T-helper 17 cell (primary cell): ENCODE measurements around the gene PLXNA2. TPM values are rescaled to one million over a fixed set of nuclear protein-coding genes. Genes with fewer than 3 reads are reported as not detected.

Source experiments
- ATAC-seq: fragments of 150-1000 bp; cut with Tn5 transposase; 2 replicates; pipeline ENCODE4 v1.10.0; 2021; ENCODE audit warnings: mild to moderate bottlenecking, moderate library complexity
- DNase-seq, 3 donors: peaks; one replicate each; pipeline versions ENCODE4 v3.0.0 to v3.0.0-alpha.2; 2020 to 2021
- H3K9me3 ChIP-seq: one replicate; pipeline ENCODE4 v1.7.0; 2013; ENCODE audit warnings: low read length, mild to moderate bottlenecking; ENCODE audit not compliant: control insufficient read depth, poor library complexity, severe bottlenecking
- H3K27ac Mint-ChIP-seq: one replicate; pipeline ENCODE4 v1.8.0; 2022; ENCODE audit warnings: mild to moderate bottlenecking, moderate library complexity, mixed read lengths
- H3K27me3 Mint-ChIP-seq: one replicate; pipeline ENCODE4 v1.8.0; 2022; ENCODE audit warnings: mixed read lengths
- H3K36me3 Mint-ChIP-seq: one replicate; pipeline ENCODE4 v1.8.0; 2022; ENCODE audit warnings: low read depth, mixed read lengths
- H3K4me1 Mint-ChIP-seq: one replicate; pipeline ENCODE4 v1.8.0; 2022; ENCODE audit warnings: mild to moderate bottlenecking, mixed read lengths
- H3K4me3 Mint-ChIP-seq: one replicate; pipeline ENCODE4 v1.8.0; 2022; ENCODE audit warnings: mild to moderate bottlenecking, moderate library complexity, mixed read lengths
- total RNA-seq, 4 donors: library from RNA in 2 of 4; stranded (reverse) in 2 of 4; gene quantifications; one replicate each; pipeline ENCODE4 v1.2.3 and lab custom pipeline; 2022 to 2026

Gene PLXNA2
- total RNA-seq, 2 donors from 2014 or later = 1.0 to 2.2 TPM

GRCh38 chr1:208003241-208003640, 240.9 kb downstream of the PLXNA2 start:
- H3K36me3 Mint-ChIP-seq = no peaks in the 10 kb centered on the region
- DNase-seq = no peak
- no peaks in the 10 kb centered on the region for H3K9me3 ChIP-seq
- no peak overlapping the region for H3K4me3 Mint-ChIP-seq
- H3K27me3 Mint-ChIP-seq = peaks cover 36% of the 10 kb centered on the region
- H3K27ac Mint-ChIP-seq = no peak overlapping the region
- no peak for ATAC-seq
- H3K4me1 Mint-ChIP-seq = peaks cover 9% of the 10 kb centered on the region

GRCh38 chr1:208002672-208003071, 241.5 kb downstream of the PLXNA2 start:
- Mint-ChIP-seq H3K36me3 (no peaks in the 10 kb centered on the region), H3K27ac (no peak overlapping the region), H3K27me3 (peaks cover 35% of the 10 kb centered on the region), H3K4me1 (peaks cover 9% of the 10 kb centered on the region), H3K4me3 (no peak overlapping the region)
- DNase-seq (no peak), ATAC-seq (no peak)
- no peaks in the 10 kb centered on the region for H3K9me3 ChIP-seq

DNA sequence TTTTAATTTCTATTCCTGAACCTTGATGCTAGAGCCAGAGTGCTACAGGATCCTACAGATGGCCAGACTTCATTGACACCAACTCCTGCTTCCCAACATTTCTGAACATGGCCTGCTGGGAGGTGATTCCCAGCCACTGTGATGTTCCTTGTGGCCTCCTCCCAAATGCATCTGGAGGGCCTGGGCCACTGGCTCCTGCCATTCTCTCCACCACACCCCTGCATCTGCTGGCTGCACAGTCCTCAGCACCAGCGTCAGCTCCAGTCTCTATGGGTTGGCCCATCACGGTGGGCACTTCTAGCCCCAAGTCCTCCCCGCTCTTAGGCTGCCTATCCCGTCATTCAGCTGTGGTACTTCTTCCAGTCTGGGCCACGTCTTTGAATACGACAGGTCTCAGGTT, 242.1 kb downstream of the PLXNA2 start:
- H3K9me3 ChIP-seq = no peaks in the 10 kb centered on the region
- Mint-ChIP-seq H3K27me3 (peaks cover 35% of the 10 kb centered on the region), H3K27ac (no peak overlapping the region), H3K4me1 (peaks cover 9% of the 10 kb centered on the region), H3K4me3 (no peak overlapping the region), H3K36me3 (no peaks in the 10 kb centered on the region)
- DNase-seq (no peak), ATAC-seq (no peak)

DNA sequence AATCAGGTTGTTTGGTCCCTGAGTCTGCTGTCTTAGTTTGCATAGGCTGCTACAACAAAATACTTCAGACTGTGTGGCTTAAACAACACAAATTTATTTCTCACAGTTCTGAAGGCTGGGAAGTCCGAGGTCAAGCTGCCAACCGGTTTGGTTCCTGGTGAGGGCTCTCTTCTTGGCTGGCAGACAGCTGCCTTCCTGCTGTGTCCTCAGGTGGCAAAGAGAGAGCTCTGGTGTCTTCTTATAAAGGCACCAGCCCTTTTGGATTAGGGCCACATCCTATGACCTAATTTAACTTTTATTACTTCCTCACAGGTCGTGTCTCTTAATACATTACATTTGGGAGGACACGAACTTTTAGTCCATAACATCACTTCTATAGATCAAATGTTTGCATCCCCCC, 243.7 kb downstream of the PLXNA2 start:
- no peaks in the 10 kb centered on the region for H3K9me3 ChIP-seq
- Mint-ChIP-seq H3K4me3 (no peak overlapping the region), H3K27me3 (peaks cover 41% of the 10 kb centered on the region), H3K27ac (no peak overlapping the region), H3K36me3 (no peaks in the 10 kb centered on the region), H3K4me1 (peaks cover 9% of the 10 kb centered on the region)
- ATAC-seq (no peak), DNase-seq (no peak)

GRCh38 chr1:207999972-208000371, 244.2 kb downstream of the PLXNA2 start:
- H3K27ac Mint-ChIP-seq = no peak overlapping the region
- no peak overlapping the region for H3K4me3 Mint-ChIP-seq
- peaks cover 9% of the 10 kb centered on the region for H3K4me1 Mint-ChIP-seq
- DNase-seq = no peak
- ATAC-seq = no peak
- H3K36me3 Mint-ChIP-seq = no peaks in the 10 kb centered on the region
- no peaks in the 10 kb centered on the region for H3K9me3 ChIP-seq
- peaks cover 45% of the 10 kb centered on the region for H3K27me3 Mint-ChIP-seq

DNA sequence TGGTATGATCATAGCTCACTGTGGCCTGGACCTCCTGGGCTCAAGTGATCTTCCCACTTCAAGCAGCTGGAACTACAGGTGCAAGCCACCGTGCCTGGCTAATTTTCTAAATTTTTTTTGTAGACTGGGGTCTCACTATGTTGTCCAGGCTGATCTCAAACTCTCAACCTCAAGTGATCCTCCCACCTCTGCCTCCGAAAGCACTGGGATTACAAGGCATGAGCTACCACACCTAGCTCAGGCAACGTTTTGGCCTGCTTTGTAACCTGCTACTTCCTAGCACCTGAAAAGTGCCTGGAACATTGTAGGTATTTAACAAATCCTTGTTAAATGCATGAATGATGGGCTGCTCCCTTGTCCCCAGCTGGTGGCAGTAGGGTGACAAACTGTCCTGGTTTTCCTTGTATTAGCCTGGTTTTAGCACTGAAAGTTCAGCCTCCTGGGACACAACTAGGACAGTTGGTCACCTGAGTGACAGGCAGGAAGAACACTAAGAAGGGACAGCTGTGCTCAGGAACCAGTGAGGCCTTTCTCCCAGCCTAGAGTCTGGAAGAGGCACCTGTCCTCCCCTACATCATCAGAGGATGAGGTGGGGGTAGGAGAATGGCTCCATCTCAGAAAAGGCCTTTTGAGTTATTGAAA, 244.8 kb downstream of the PLXNA2 start:
- H3K9me3 ChIP-seq = no peaks in the 10 kb centered on the region
- Mint-ChIP-seq H3K27ac (no peak overlapping the region), H3K27me3 (peaks cover 42% of the 10 kb centered on the region), H3K4me3 (no peak overlapping the region), H3K36me3 (no peaks in the 10 kb centered on the region), H3K4me1 (peaks cover 9% of the 10 kb centered on the region)
- DNase-seq (no peak), ATAC-seq (no peak)

DNA sequence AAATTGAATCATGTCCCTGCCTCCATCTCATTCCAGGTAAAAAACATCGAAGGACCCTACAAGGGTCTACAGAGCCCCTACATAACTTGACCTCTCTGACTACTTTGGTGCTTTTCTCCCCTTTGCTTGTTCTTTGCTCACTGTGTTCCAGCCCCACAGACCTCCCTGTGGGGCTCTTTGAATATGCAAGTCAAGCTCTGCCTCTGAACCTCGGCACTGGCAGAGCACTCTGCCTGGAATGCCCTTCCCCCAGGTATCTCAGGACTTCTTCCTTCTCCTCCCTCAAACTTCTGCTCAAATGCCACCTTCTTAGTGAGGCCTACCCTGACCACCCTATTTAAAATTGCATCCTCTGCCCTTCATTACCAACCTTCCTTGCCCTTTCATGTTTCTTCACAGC, 245.5 kb downstream of the PLXNA2 start:
- DNase-seq (no peak), ATAC-seq (no peak)
- peaks cover 1% of the 10 kb centered on the region for H3K36me3 Mint-ChIP-seq
- H3K9me3 ChIP-seq = no peaks in the 10 kb centered on the region
- H3K4me1 Mint-ChIP-seq = peaks cover 9% of the 10 kb centered on the region
- peaks cover 43% of the 10 kb centered on the region for H3K27me3 Mint-ChIP-seq
- H3K4me3 Mint-ChIP-seq = no peak overlapping the region
- no peak overlapping the region for H3K27ac Mint-ChIP-seq

GRCh38 chr1:207997486-207998268, 246.5 kb downstream of the PLXNA2 start:
- DNase-seq = peak in 1 of 3 donors; percentile 34
- ATAC-seq = peak; percentile 75
- H3K4me1 Mint-ChIP-seq = peaks cover 9% of the 10 kb centered on the region
- peaks cover 42% of the 10 kb centered on the region for H3K27me3 Mint-ChIP-seq
- H3K4me3 Mint-ChIP-seq = no peak overlapping the region
- H3K9me3 ChIP-seq = no peaks in the 10 kb centered on the region
- H3K27ac Mint-ChIP-seq = no peak overlapping the region
- peaks cover 2% of the 10 kb centered on the region for H3K36me3 Mint-ChIP-seq

DNA sequence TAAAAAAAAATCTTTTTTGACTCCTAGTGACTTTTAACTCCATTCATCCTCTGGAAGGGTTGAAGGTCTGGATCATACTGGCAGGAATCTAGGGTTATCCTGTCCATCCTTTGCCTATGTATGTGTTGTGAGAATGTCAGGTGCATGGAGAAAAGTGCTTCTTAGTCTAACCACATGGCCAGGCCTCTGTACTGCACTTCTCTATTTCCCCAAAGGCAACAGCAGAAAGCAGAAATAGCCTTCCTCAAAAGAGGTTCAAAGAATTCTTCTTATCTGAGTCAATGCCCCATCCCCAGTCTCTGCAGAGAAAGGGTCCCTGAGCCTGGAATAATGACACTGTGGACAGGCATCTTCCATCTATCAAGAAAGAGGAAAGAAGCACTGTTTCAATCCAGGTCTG, 247.5 kb downstream of the PLXNA2 start:
- no peaks in the 10 kb centered on the region for H3K9me3 ChIP-seq
- Mint-ChIP-seq H3K27ac (no peak overlapping the region), H3K36me3 (peaks cover 2% of the 10 kb centered on the region), H3K27me3 (peaks cover 38% of the 10 kb centered on the region), H3K4me3 (no peak overlapping the region), H3K4me1 (peaks cover 9% of the 10 kb centered on the region)
- ATAC-seq (no peak), DNase-seq (no peak)

DNA sequence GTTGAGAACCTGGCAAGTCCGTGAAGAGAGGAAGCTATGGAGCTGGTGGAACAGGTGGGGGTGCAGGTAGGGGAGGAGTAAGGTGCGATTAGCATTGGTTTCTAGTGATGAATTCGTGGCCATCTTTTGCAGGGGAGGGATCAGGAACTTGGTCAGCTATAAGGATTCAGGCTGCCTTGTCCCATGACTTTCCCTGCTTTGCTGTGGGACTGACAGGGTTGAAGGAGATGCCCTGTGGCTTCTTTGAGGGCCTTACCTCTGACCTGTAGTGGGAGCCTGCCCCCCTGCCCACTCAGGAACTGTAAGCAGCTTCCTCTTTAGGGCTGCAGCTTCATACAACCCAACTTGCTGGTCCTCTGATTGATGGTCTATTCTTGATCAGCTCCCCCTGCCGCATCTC, 248.6 kb downstream of the PLXNA2 start:
- H3K27ac Mint-ChIP-seq = no peak overlapping the region
- peaks cover 41% of the 10 kb centered on the region for H3K27me3 Mint-ChIP-seq
- H3K4me1 Mint-ChIP-seq = peaks cover 9% of the 10 kb centered on the region

GRCh38 chr1:207993477-207994445, 250.4 kb downstream of the PLXNA2 start:
- peaks cover 4% of the 10 kb centered on the region for H3K36me3 Mint-ChIP-seq
- no peak overlapping the region for H3K27ac Mint-ChIP-seq
- H3K9me3 ChIP-seq = no peaks in the 10 kb centered on the region
- ATAC-seq = no peak
- H3K4me3 Mint-ChIP-seq = peak overlapping the region; percentile 53
- no peak for DNase-seq
- H3K4me1 Mint-ChIP-seq = peaks cover 5% of the 10 kb centered on the region
- peaks cover 51% of the 10 kb centered on the region for H3K27me3 Mint-ChIP-seq

More for the DNA sequence above, 248.6 kb downstream of the PLXNA2 start:
- H3K4me3 Mint-ChIP-seq = no peak overlapping the region
- peaks cover 2% of the 10 kb centered on the region for H3K36me3 Mint-ChIP-seq
- H3K9me3 ChIP-seq = no peaks in the 10 kb centered on the region
- no peak for DNase-seq
- no peak for ATAC-seq

- Mint-ChIP-seq H3K4me1 (no peaks in the 10 kb centered on the region), H3K27ac (no peak overlapping the region), H3K27me3 (peaks cover 55% of the 10 kb centered on the region), H3K4me3 (no peak overlapping the region), H3K36me3 (peaks cover 4% of the 10 kb centered on the region)
- ATAC-seq = no peak
- DNase-seq = no peak
- no peaks in the 10 kb centered on the region for H3K9me3 ChIP-seq
Observed at GRCh38 chr1:207992677-207993236, 251.4 kb downstream of the PLXNA2 start.

GRCh38 chr1:207991583-207992026, 252.6 kb downstream of the PLXNA2 start:
- no peak overlapping the region for H3K27ac Mint-ChIP-seq
- ATAC-seq = no peak
- H3K9me3 ChIP-seq = no peaks in the 10 kb centered on the region
- no peaks in the 10 kb centered on the region for H3K4me1 Mint-ChIP-seq
- no peak overlapping the region for H3K4me3 Mint-ChIP-seq
- peaks cover 4% of the 10 kb centered on the region for H3K36me3 Mint-ChIP-seq
- no peak for DNase-seq
- H3K27me3 Mint-ChIP-seq = peaks cover 65% of the 10 kb centered on the region
